Esophagus squamous epithelium (tissue), 5 donors: ENCODE measurements around the gene RASSF3. TPM values are rescaled to one million over a fixed set of nuclear protein-coding genes. Genes with fewer than 3 reads are reported as not detected.

Experiments
- DNase-seq: peaks from one replicate; lab custom pipeline; 2025; lab: John Stamatoyannopoulos, UW
- H3K27ac ChIP-seq, 4 donors: fragments of 200-600 bp; sonication (generic); one replicate each; pipeline ENCODE4 v1.5.1; 2016 to 2019; ENCODE audit warnings: mild to moderate bottlenecking in 1 of 4
- H3K27me3 ChIP-seq, 4 donors: fragments of 200-600 bp; sonication (generic); 1 replicate in 3 of 4; 2 replicates in 1 of 4; pipeline versions ENCODE4 v1.5.1 to v1.6.0; 2017 to 2021; ENCODE audit warnings: antibody characterized with exemption in 1 of 4
- H3K36me3 ChIP-seq, 3 donors: fragments of 200-600 bp; sonication (generic); one replicate each; pipeline ENCODE4 v1.5.1; 2016 to 2019
- H3K4me1 ChIP-seq, 3 donors: fragments of 200-600 bp; sonication (generic); one replicate each; pipeline ENCODE4 v1.5.1; 2017 to 2019
- H3K4me3 ChIP-seq, 4 donors: fragments of 200-600 bp; sonication (generic); 1 replicate in 3 of 4; 2 replicates in 1 of 4; pipeline ENCODE4 v1.5.1; 2016 to 2019; ENCODE audit warnings: mild to moderate bottlenecking in 2 of 4, moderate library complexity in 1 of 4
- H3K9me3 ChIP-seq, 3 donors: fragments of 200-600 bp; sonication (generic); one replicate each; pipeline ENCODE4 v1.5.1; 2016 to 2019
- POLR2A ChIP-seq, 4 donors: fragments of 450-650 bp; IDR thresholded peaks; one replicate each; pipeline ENCODE4 v1.6.1; 2017; ENCODE audit warnings: antibody characterized with exemption in 4 of 4, mild to moderate bottlenecking in 4 of 4, moderate library complexity in 3 of 4
- WGBS, 2 donors: methylation state at CpG; one replicate each; pipeline ENCODE4 v1.1.5; 2018; 5-methylcytosine and 5-hydroxymethylcytosine counted together
- intact Hi-C: fragments of 100-400 bp; cut with DNase I; formaldehyde crosslinking; loops from one replicate; pipeline ENCODE4 v1.15.0; 2022
- total RNA-seq, 4 donors: library from RNA; depleted of rRNA; stranded (reverse); fragments of >200 nt; gene quantifications; one replicate each; pipeline ENCODE4 v1.1.0, GENCODE V29; 2016
- TF ChIP-seq, protein P1 (sequence below), 6 experiments: fragments of 450-650 bp in 4 of 6; fragments of 200-600 bp in 2 of 6; sonication (generic) in 2 of 6; IDR thresholded peaks; one replicate each; pipeline ENCODE4 v1.5.1; 2016 to 2019; ENCODE audit warnings: antibody characterized with exemption in 6 of 6, mild to moderate bottlenecking in 4 of 6, moderate library complexity in 4 of 6
- donor health status: DM: yes; HTN: yes; CAD: no.

The RASSF3 gene
- total RNA-seq, 4 donors from 2014 or later = 10.4 to 44.4 (median 15.5) TPM

DNA sequence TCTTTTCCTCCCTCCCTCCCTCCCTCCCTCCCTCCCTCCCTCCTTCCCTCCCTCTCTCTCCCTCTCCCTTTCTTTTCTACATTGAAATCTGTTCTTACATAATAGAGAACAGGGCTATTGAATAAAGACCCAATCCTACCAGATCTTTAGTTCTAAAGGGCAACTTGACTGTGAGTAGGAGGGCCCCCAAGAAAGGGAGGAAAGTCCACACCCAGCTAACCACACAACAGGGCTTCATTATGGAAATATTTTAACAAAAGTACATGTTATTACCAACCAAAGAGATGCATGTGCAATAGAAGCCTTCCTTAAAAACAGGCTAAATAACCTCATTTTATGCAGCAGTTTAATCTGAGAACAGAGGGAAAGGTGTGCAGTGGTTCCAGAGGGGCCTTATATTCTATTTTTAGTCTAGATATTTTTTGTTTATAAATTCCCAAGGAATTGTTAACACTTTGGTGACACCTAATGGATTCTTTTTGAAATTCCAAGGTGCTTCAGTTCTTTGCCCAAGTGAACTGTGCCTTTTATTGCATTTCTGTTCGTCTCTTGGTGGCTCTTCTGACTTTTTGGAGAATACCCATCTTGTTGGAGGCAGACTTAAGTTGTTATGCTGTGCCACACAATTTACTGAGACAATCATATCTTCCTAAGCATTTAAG lies 85.9 kb downstream of the RASSF3 start:
- Histone ChIP-seq H3K36me3 (peaks cover 0 to 26% (median 3%) of the 10 kb centered on the region in 3 donors), H3K4me1 (peaks cover 0 to 14% (median 0%) of the 10 kb centered on the region in 3 donors), H3K27me3 (no peaks in the 10 kb centered on the region), H3K27ac (peak overlapping the region in 1 of 4 donors; percentile 3), H3K4me3 (no peak overlapping the region), H3K9me3 (no peaks in the 10 kb centered on the region)
- TF ChIP-seq, protein P1, sequence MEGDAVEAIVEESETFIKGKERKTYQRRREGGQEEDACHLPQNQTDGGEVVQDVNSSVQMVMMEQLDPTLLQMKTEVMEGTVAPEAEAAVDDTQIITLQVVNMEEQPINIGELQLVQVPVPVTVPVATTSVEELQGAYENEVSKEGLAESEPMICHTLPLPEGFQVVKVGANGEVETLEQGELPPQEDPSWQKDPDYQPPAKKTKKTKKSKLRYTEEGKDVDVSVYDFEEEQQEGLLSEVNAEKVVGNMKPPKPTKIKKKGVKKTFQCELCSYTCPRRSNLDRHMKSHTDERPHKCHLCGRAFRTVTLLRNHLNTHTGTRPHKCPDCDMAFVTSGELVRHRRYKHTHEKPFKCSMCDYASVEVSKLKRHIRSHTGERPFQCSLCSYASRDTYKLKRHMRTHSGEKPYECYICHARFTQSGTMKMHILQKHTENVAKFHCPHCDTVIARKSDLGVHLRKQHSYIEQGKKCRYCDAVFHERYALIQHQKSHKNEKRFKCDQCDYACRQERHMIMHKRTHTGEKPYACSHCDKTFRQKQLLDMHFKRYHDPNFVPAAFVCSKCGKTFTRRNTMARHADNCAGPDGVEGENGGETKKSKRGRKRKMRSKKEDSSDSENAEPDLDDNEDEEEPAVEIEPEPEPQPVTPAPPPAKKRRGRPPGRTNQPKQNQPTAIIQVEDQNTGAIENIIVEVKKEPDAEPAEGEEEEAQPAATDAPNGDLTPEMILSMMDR (IDR thresholded peaks at IDR 0.05) = peak in 4 of 6 experiments; percentile 15 to 41 (median 30)
- TF ChIP-seq POLR2A (IDR thresholded peaks at IDR 0.05) = no peak
- intact Hi-C loops = loop anchor here (5.0 to 10.0 kb wide), 2 partner anchors 81 to 144 kb away; partner anchors contain the start of gene RASSF3
- WGBS, 2 donors = 32 to 47% methylated on average over 1 of the region's 1 CpG
- DNase-seq = no peak

DNA sequence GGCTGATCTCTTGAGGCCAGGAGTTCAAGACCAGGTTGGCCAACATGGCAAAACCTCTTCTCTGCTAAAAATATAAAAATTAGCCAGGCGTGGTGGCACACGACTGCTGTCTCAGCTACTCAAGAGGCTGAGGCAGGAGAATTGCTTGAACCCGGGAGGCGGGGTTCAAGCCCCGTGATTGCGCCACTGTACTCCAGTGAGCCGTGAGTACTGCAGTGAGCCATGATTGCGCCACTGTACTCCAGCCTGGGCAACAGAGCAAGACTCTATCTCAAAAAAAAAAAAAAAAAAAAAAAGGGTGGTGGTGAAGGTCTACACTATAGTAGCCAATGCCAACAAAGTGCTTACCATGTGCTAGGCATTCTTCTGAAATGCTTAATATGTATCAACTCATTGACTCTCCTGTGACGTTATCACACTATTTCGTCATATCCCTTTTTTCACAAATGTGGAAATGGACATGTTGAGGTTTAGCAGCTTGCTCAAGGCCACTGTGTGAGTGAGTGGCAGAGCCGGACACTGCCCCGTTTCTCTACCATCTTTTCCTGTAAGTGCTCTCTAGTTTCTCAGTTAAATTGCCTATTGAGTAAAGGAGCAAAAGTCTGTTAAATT lies 89.3 kb downstream of the RASSF3 start:
- intact Hi-C loops = loop anchor here (5.0 to 10.0 kb wide), 2 partner anchors 85 to 147 kb away; partner anchors contain the start of gene RASSF3
- Histone ChIP-seq H3K27ac (no peak overlapping the region), H3K9me3 (no peaks in the 10 kb centered on the region), H3K4me3 (no peak overlapping the region), H3K4me1 (peaks cover 0 to 14% (median 0%) of the 10 kb centered on the region in 3 donors), H3K36me3 (peaks cover 0 to 10% (median 0%) of the 10 kb centered on the region in 3 donors), H3K27me3 (no peaks in the 10 kb centered on the region)
- TF ChIP-seq, protein P1 (IDR thresholded peaks at IDR 0.05) = no peak
- TF ChIP-seq POLR2A (IDR thresholded peaks at IDR 0.05) = no peak
- DNase-seq = no peak
- 82 to 87% methylated on average over 6 to 12 of the region's 12 CpGs for WGBS, 2 donors

DNA sequence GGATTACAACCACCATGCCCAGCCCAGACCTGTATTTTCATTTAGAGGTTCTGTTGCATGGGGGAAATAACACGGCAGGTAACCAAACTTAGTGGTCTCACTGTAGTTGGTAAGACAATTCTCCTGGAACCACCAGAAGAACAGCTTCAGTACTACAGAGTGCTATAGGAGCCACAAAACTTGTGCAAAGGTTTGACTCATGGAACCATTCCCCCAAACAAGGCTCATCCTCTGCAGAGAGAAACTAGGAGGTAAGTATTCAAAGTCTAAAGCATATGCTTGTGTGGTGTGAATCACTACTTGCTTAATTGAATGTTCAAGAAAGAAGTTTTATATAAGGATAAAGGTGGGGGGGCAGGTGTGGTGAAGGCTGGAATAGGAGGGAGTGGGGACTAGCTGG lies 90.2 kb downstream of the RASSF3 start:
- no peak for DNase-seq
- 100% methylated on average over 1 of the region's 1 CpG; no CpG with 5 or more reads in 1 of the 2 donors for WGBS, 2 donors
- no peak overlapping the region for H3K4me3 ChIP-seq
- TF ChIP-seq, protein P1 (IDR thresholded peaks at IDR 0.05) = no peak
- TF ChIP-seq POLR2A (IDR thresholded peaks at IDR 0.05) = no peak
- H3K36me3 ChIP-seq = peaks cover 0 to 1% (median 0%) of the 10 kb centered on the region in 3 donors
- H3K27ac ChIP-seq = no peak overlapping the region
- H3K9me3 ChIP-seq = no peaks in the 10 kb centered on the region
- H3K4me1 ChIP-seq = peaks cover 0 to 10% (median 0%) of the 10 kb centered on the region in 3 donors
- intact Hi-C loops = no loop called here
- H3K27me3 ChIP-seq = no peaks in the 10 kb centered on the region

DNA sequence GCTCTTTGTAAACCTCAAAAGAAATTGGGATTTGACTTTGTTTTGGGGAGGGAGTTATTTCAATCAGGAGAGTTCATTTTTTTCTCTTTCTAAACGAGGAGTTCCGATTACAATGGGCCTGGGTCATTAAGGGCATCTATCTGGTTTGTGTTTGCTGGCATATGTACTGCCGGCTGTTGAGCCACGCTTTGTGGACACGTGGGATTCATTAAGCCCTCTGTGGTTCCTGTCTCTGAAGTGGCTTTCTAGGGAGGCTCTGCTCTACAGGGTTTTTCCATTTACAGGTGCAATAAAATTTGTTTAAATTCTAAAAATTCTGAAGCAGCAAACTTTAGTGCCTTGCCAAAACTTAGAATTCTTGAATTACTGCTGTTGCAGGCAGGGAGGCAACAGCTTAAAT lies 91.0 kb downstream of the RASSF3 start:
- intact Hi-C loops = no loop called here
- 53 to 70% methylated on average over 5 of the region's 5 CpGs for WGBS, 2 donors
- TF ChIP-seq POLR2A (IDR thresholded peaks at IDR 0.05) = no peak
- TF ChIP-seq, protein P1 (IDR thresholded peaks at IDR 0.05) = no peak
- DNase-seq = no peak
- Histone ChIP-seq H3K9me3 (no peaks in the 10 kb centered on the region), H3K4me1 (peaks cover 0 to 3% (median 0%) of the 10 kb centered on the region in 3 donors), H3K36me3 (no peaks in the 10 kb centered on the region), H3K27me3 (no peaks in the 10 kb centered on the region), H3K4me3 (no peak overlapping the region), H3K27ac (no peak overlapping the region)

DNA sequence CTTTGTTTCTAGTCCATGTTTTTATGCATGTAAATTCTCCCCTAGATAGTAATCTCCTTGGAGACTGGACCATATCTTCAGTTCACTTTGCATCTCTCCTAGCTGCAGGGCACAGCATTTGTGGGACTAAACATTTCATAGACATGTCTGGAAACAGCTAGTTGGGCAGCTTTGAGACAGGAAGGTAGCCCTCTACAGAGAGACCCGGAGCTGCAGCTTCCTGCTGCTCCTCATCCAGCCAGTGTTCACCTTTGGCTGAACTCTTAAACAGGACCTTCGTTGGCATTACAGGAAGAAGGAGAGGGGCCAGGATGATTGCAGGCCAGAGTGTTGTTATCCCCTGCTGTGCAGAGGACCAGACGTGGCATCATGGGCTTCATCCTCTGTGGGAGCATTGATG lies 96.0 kb downstream of the RASSF3 start:
- no peak for TF ChIP-seq POLR2A (IDR thresholded peaks at IDR 0.05)
- TF ChIP-seq, protein P1 (IDR thresholded peaks at IDR 0.05) = no peak
- H3K9me3 ChIP-seq = no peaks in the 10 kb centered on the region
- H3K27me3 ChIP-seq = no peaks in the 10 kb centered on the region
- H3K4me3 ChIP-seq = no peak overlapping the region
- H3K4me1 ChIP-seq = no peaks in the 10 kb centered on the region
- 60% methylated on average over 3 of the region's 3 CpGs; no CpG with 5 or more reads in 1 of the 2 donors for WGBS, 2 donors
- no peak for DNase-seq
- no peak overlapping the region for H3K27ac ChIP-seq
- intact Hi-C loops = no loop called here
- H3K36me3 ChIP-seq = no peaks in the 10 kb centered on the region
